SK-N-SH (cell line): ENCODE data around the gene POTEM. TPM values are rescaled to one million over a fixed set of nuclear protein-coding genes. Genes with fewer than 3 reads are reported as not detected.

ENCODE experiments used
- polyA plus RNA-seq, 3 experiments: library from polyadenylated mRNA; depleted of rRNA; stranded (reverse); fragments of >200 nt; gene quantifications; 2 replicates each; pipeline ENCODE4 v1.2.3, GENCODE V29; 2012
- small RNA-seq, 7 experiments: library from RNA; depleted of rRNA; stranded (forward); fragments of <200 nt; gene quantifications; one replicate each; pipeline ENCODE3, GENCODE V24; 2012

Gene POTEM
- polyA plus RNA-seq, 1 of the 3 experiments (the other 2 are of a cell fraction) = 0.25 TPM

Small RNA genes within 50 kb of the gene (small RNA-seq; reads per million reads assigned to genes)
- 0 reads per million in 7 experiments for gene RNU6-1239P
